NCI-H1417 treated with DMSO at 0.1 percent for 48 hours (cell line): ENCODE measurements around the gene PPP3CA.
"Not testable (repeated sequence)": the region's sequence is repeated elsewhere in the genome, so short reads cannot be mapped to it uniquely, and the experiment has no call there.

Experiments used
- DNase-seq: peaks from one replicate; lab custom pipeline; 2025; lab: John Stamatoyannopoulos, UW

The PPP3CA gene

GRCh38 chr4:101141230-101141629 is 206.1 kb downstream of the PPP3CA start:
- DNase-seq: no peak

DNA sequence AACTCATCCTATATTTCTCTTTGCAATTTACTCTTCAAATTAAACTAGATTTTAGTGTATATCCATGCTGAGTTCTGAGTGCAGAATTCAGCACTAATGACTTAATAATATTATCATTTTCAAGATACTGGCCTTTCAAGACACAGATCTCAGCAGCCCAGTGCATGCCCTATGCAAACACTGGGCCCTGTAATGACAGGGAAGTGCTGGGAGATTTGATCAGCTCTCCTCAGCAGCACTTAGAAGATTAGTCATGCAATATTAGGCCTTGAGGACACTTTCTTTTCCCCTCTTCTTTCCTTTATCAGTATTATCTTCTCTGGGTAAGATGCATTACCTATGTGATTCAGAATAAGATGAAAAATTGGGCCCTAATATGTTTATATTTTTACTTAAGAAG is 207.1 kb downstream of the PPP3CA start:
- DNase-seq: no peak

DNA sequence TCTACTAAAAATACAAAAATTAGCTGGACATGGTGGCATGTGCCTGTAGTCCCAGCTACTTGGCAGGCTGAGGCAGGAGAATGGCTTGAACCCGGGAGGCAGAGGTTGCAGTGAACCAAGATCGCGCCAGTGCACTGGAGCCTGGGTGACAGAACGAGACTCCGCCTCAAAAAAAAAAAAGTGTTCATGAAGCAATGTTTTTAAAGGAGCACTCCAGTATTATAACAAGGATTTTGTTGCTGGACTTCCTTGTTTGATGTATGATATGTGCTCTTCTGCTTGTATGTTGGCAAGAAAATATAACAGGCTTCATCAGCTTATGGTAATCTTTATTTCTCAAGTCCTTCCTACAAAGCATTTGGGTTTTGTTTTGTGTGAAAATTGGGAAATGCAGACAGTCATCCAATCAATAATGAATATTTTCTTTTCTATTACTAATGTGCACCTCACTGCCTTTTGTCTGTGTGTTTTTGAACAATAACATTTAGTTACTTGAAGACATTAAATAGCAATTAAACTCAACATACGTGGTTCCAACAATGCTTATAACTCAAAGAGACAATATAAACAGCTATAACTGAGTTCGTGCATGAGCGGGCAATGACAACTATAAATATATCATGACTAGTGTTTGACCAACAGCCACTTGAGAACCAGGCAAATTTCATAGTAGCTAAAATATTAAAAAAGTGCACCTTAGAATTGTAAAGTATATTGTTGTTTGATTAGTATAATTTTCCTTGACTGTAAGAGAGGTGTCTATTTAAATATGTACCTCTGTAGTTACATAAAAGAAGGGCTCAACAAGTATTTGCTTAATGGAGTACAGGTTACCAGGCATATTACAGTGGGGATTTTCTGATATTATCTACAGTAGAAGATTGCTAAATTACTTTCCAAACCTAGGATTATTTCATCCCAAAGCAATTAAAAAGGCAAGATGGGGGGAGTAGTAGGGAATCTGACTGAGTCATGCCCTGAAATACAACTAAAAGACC is 210.7 kb downstream of the PPP3CA start:
- DNase-seq: peak; percentile 85

DNA sequence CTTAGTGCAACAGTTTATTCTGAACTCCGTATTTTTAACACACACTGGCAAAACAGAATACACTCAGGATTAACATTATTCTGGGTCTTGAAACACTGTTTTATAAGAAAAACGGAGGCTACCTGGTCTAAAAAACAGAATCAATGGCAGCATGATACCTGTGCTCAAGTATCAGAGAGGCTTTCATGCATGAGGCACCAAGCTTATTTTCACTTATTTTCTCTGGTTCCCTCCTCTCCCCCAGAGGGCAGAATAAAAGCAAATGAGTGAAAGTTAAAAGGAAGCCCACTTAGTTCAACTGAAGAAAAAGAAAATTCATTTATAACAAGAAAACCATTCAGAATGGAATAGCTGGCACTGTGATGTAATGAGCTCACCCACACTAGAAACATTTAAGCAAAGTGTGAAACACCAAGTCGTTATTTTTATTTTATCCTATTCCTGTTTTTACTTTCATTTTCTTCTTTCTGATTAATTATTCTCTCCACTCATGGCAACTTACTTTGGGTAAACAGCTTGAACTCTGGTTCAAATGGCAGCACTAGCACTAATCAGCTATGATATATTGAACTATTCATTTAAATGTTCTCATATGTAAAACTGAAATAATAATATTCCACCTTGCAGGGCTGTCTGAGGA is 211.8 kb downstream of the PPP3CA start:
- DNase-seq: no peak

DNA sequence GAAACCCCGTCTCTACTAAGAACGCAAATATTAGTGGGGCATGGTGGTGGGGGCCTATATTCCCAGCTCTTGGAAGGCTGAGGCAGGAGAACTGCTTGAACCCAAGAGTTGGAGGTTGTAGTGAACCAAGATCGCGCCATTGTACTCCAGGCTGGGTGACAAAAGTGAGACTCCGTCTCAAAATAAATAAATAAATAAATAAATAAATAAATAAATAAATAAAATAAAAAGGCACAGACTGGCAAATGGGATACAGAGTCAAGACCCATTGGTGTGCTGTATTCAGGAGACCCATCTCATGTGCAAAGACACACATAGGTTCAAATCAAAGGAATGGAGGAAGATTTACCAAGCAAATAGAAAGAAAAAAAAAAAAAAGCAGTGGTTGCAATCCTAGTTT is 216.3 kb downstream of the PPP3CA start:
- not testable (repeated sequence) for DNase-seq

GRCh38 chr4:101128898-101129297 is 218.4 kb downstream of the PPP3CA start:
- DNase-seq: not testable (repeated sequence)

GRCh38 chr4:101128473-101128872 is 218.9 kb downstream of the PPP3CA start:
- no peak for DNase-seq

- no peak for DNase-seq
Measured at GRCh38 chr4:101127176-101127790, 220.0 kb downstream of the PPP3CA start.

GRCh38 chr4:101126059-101126458 is 221.3 kb downstream of the PPP3CA start:
- DNase-seq: no peak

DNA sequence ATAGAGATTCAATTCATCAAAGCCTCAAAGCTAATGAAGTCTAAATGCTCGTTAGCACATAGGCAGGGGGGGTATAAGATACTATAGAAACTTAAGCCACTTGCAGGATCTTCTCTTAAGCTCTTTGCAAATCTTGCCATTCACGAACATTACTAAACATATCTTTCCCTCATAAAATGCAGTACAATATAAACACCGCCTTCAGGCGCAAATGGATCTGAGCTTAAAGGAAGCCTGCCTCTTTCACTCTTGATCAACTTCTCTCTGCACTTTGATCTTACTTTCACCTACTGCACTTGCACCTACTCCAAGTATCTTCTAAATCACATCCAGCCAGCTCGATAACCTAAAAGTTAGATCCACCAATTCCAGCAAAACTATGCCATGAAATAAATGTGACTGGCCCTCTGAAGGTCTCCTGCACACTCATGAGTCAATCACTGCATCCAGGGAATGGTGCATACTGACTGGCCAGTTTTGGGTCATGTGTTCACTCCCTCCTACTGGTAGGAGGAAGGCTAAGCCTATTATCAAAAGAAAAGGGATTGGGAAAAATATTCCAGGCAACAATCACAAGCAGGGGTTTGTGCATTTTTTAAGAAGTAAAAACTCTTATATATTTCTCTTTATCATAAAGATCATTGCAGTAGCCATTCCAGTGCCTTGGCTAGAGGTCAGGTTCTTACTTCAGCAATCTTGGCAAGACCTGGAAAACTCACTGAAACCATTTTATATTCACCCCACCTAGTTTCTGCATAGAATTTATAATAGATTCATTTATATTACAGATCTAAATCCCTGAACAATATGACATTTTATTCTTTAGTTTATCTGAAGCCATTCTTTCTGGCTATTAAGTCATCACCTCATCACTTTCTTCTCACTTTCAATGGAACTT is 222.0 kb downstream of the PPP3CA start:
- DNase-seq: no peak

DNA sequence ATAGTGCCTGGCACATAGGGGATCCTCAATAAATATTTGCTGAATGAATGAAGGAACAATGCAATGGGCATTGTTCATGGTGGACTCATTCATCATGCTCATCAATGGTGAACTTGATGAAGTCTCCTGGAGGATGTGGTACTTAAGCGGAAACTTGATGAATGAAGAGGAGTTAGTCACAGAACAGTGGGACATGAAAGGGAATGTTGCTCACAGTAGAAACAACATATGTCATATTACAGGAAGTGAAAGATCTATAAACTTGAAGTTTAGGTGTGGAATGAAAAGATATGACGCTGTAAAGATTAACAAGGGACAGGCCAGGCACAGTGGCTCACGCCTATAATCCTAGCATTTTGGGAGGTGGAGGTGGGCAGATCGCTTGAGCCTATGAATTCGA is 224.1 kb downstream of the PPP3CA start:
- DNase-seq: no peak

- no peak for DNase-seq
Measured at GRCh38 chr4:101122019-101122418, 225.3 kb downstream of the PPP3CA start.

DNA sequence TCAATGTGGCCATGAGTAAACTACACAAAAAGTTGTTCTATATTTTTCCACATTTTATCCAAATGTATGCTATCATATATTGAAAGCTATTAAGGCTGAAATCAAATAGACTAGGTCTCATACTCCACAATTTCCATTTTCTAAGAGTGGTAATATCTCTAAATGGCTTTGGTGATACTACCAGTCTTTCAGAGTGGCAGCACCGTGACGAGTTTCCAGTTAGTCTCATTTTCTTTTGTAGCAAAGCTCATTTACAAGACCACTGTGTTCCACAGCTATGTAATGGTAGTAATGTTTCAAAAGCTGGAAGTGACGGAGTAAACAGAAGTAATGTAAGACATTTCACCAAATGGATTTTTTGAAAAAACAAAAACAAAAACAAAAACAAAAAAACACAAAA is 228.2 kb downstream of the PPP3CA start:
- no peak for DNase-seq

- DNase-seq: no peak
Measured at GRCh38 chr4:101118617-101119016, 228.7 kb downstream of the PPP3CA start.

DNA sequence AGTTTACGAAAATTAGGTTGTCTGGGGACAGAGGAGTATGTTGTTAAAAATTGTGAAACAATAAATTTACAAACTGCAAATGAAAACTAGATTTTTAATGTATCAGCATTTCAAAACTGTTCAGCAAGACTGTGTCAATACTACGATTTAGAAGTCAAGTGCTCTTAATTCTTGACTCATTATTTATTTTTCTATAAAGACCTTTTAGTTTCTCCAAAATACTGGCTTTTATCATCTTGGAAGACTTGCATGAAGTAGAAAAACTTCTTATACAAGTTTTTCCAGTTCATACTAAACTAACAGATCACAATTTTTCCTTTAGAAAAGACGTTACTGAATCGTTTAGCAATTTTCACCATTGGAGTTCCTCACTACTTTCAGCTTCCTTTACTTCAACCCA is 231.4 kb downstream of the PPP3CA start:
- no peak for DNase-seq

GRCh38 chr4:101114936-101115372 is 232.4 kb downstream of the PPP3CA start:
- DNase-seq: no peak

GRCh38 chr4:101104312-101105052 is 242.8 kb downstream of the PPP3CA start:
- DNase-seq: no peak

- no peak for DNase-seq
Measured at GRCh38 chr4:101103381-101104142, 243.8 kb downstream of the PPP3CA start.

- no peak for DNase-seq
Measured at GRCh38 chr4:101102114-101102742, 245.1 kb downstream of the PPP3CA start.

- DNase-seq: no peak
Measured at GRCh38 chr4:101101072-101101471, 246.3 kb downstream of the PPP3CA start.
